MM.1S (cell line): Measurements from ENCODE around the gene KCTD10.

Experiments
- EZH2 ChIP-seq: fragments of 300-600 bp; sonication (generic); optimal IDR thresholded peaks from 2 replicates; pipeline ENCODE3; 2017; ENCODE audit warnings: low read depth, mild to moderate bottlenecking, antibody characterized with exemption, low read length, mixed read lengths
- EZH2phosphoT487 ChIP-seq: fragments of 300-600 bp; sonication (generic); IDR thresholded peaks from 2 replicates; pipeline ENCODE4 v1.6.1; 2018; ENCODE audit warnings: antibody characterized with exemption, low read length
- TF ChIP-seq, protein P1 (sequence below): fragments of 300-600 bp; sonication (generic); IDR thresholded peaks from 2 replicates; pipeline ENCODE4 v1.5.1; 2016; ENCODE audit warnings: antibody characterized with exemption, low read length, mixed read lengths

DNA sequence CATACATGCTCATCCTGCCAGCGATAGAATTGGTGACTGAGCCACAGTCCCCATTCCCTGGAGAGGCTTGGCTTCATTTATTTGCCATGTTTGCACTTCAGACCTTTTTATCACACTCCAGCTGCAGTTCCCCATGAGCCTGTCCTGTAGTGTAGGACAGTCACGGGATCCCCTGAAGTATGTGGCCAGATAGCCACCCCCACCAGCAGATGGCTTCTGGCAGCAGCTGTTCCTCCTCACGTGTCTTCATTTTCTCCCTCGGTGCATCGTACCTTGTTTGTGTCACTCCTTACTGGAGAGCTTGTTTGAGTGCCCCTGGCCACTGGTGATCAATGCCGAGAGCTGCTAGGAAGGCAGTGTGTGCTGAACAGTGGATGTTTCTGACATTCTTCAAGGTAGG lies 40.5 kb upstream of the KCTD10 start:
- TF ChIP-seq, protein P1, sequence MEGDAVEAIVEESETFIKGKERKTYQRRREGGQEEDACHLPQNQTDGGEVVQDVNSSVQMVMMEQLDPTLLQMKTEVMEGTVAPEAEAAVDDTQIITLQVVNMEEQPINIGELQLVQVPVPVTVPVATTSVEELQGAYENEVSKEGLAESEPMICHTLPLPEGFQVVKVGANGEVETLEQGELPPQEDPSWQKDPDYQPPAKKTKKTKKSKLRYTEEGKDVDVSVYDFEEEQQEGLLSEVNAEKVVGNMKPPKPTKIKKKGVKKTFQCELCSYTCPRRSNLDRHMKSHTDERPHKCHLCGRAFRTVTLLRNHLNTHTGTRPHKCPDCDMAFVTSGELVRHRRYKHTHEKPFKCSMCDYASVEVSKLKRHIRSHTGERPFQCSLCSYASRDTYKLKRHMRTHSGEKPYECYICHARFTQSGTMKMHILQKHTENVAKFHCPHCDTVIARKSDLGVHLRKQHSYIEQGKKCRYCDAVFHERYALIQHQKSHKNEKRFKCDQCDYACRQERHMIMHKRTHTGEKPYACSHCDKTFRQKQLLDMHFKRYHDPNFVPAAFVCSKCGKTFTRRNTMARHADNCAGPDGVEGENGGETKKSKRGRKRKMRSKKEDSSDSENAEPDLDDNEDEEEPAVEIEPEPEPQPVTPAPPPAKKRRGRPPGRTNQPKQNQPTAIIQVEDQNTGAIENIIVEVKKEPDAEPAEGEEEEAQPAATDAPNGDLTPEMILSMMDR, result no peak
- TF ChIP-seq EZH2 (no peak), EZH2phosphoT487 (no peak)
